GM12878 (cell line): Measurements from ENCODE around the gene NPTX1. TPM values are rescaled to one million over a fixed set of nuclear protein-coding genes. Genes with fewer than 3 reads are reported as not detected.
A peak's percentile ranks its signal among the peaks of the same experiment; 100 is the strongest.

Experiments used
- BACH1 ChIP-seq: fragments of 450-650 bp; IDR thresholded peaks from 2 replicates; pipeline ENCODE4 v1.6.1; 2017; ENCODE audit warnings: mild to moderate bottlenecking, borderline replicate concordance
- CBX3 ChIP-seq: fragments of 200-600 bp; sonication (generic); IDR thresholded peaks from 2 replicates; pipeline ENCODE4 v1.6.1; 2016; ENCODE audit warnings: low read depth, borderline replicate concordance
- GATAD2B ChIP-seq: fragments of 450-650 bp; conservative IDR thresholded peaks from 2 replicates; pipeline ENCODE4 v1.6.1; 2017; ENCODE audit warnings: low read depth, mild to moderate bottlenecking, moderate library complexity
- MXI1 ChIP-seq: fragments of 150-350 bp; IDR thresholded peaks from 2 replicates; pipeline ENCODE4 v1.6.1; 2011; ENCODE audit warnings: low read depth, mild to moderate bottlenecking, inconsistent platforms, low read length, improper control_type of control experiment
- MYB ChIP-seq: fragments of 150-350 bp; IDR thresholded peaks from 2 replicates; pipeline ENCODE4 v1.6.1; 2014; ENCODE audit warnings: mild to moderate bottlenecking, low read depth, low read length, borderline replicate concordance
- NBN ChIP-seq: fragments of 450-650 bp; IDR thresholded peaks from 2 replicates; pipeline ENCODE4 v1.6.1; 2016
- NFYB ChIP-seq: IDR thresholded peaks from 2 replicates; pipeline ENCODE4 v1.6.1; 2011; ENCODE audit warnings: low read depth, mild to moderate bottlenecking, low read length, improper control_type of control experiment, moderate library complexity; ENCODE audit not compliant: insufficient read depth
- NRF1 ChIP-seq: conservative IDR thresholded peaks from 2 replicates; pipeline ENCODE4 v1.6.1; 2011; ENCODE audit warnings: mild to moderate bottlenecking, low read depth, low read length, improper control_type of control experiment
- PML ChIP-seq: IDR thresholded peaks from 2 replicates; pipeline ENCODE4 v1.6.1; 2012; ENCODE audit warnings: low read length, inconsistent platforms
- SIN3A ChIP-seq: IDR thresholded peaks from 2 replicates; pipeline ENCODE4 v1.6.1; 2012; ENCODE audit warnings: low read depth, low read length, improper control_type of control experiment
- SREBF1 ChIP-seq: IDR thresholded peaks from 2 replicates; pipeline ENCODE4 v1.6.1; 2012; ENCODE audit warnings: mild to moderate bottlenecking, low read length
- SREBF2 ChIP-seq: IDR thresholded peaks from 2 replicates; pipeline ENCODE4 v1.6.1; 2012; ENCODE audit warnings: mild to moderate bottlenecking, low read length
- TCF7 ChIP-seq: IDR thresholded peaks from 2 replicates; pipeline ENCODE4 v1.6.1; 2014; ENCODE audit warnings: antibody characterized with exemption, borderline replicate concordance
- ZBED1 ChIP-seq: IDR thresholded peaks from 2 replicates; pipeline ENCODE4 v1.6.1; 2016; ENCODE audit warnings: borderline replicate concordance
- ZNF384 ChIP-seq: IDR thresholded peaks from 2 replicates; pipeline ENCODE4 v1.6.1; 2012; ENCODE audit warnings: low read depth, mild to moderate bottlenecking, low read length, improper control_type of control experiment, borderline replicate concordance
- ZZZ3 ChIP-seq: IDR thresholded peaks from 2 replicates; pipeline ENCODE4 v1.6.1; 2011; ENCODE audit warnings: low read depth; ENCODE audit not compliant: control insufficient read depth, insufficient read length
- polyA plus RNA-seq, 11 experiments: library from polyadenylated mRNA; depleted of rRNA in 4 of 11; unstranded in 6 of 11; stranded (reverse) in 5 of 11; fragments of >200 nt; fragmentation: Nextera tagmentation in 4 of 11; fragmentation: Illumina TruSeq in 1 of 11; extraction: Ambion mirVana in 4 of 11; extraction: Trizol in 1 of 11; gene quantifications; 1 replicate in 1 of 11; 2 replicates in 10 of 11; pipeline versions ENCODE4 v1.2.1 to v1.2.3, GENCODE V29; 2011 to 2016; ENCODE audit warnings: inconsistent platforms in 2 of 11, missing spikeins in 2 of 11, low read depth in 1 of 11
- total RNA-seq, 4 experiments: library from RNA; depleted of rRNA in 3 of 4; stranded (reverse); fragments of >200 nt in 3 of 4; fragmentation: Illumina TruSeq in 1 of 4; extraction: Trizol in 1 of 4; gene quantifications; 2 replicates each; pipeline versions ENCODE4 v1.2.1 to v1.2.3, GENCODE V29; 2013 to 2021
- TF ChIP-seq, protein P1 (sequence below): IDR thresholded peaks from 2 replicates; pipeline ENCODE4 v1.6.1; 2012; ENCODE audit warnings: low read length, inconsistent platforms
- TF ChIP-seq, protein P2 (sequence below), 3 experiments: IDR thresholded peaks in 2 of 3; conservative IDR thresholded peaks in 1 of 3; 2 replicates each; pipeline ENCODE4 v1.5.1; 2011; ENCODE audit warnings: low read depth in 3 of 3, low read length in 3 of 3, mild to moderate bottlenecking in 3 of 3, control low read depth in 2 of 3, moderate library complexity in 2 of 3, inconsistent platforms in 1 of 3, mixed read lengths in 1 of 3; ENCODE audit not compliant: control insufficient read depth in 2 of 3, insufficient read depth in 1 of 3; ENCODE audit errors: extremely low read depth in 1 of 3
- TF ChIP-seq, protein P3 (sequence below): fragments of 450-650 bp; IDR thresholded peaks from 2 replicates; pipeline ENCODE4 v1.6.1; 2016; ENCODE audit warnings: mild to moderate bottlenecking
- TF ChIP-seq, protein P4 (sequence below): fragments of 450-650 bp; IDR thresholded peaks from 2 replicates; pipeline ENCODE4 v1.6.1; 2018; ENCODE audit warnings: borderline replicate concordance, mild to moderate bottlenecking; ENCODE audit not compliant: partially characterized antibody

NPTX1 gene
- total and polyA plus RNA-seq, 10 of the 15 experiments (the other 5 are each of a cell fraction or from before 2014, with no cell fraction given), result not detected

DNA sequence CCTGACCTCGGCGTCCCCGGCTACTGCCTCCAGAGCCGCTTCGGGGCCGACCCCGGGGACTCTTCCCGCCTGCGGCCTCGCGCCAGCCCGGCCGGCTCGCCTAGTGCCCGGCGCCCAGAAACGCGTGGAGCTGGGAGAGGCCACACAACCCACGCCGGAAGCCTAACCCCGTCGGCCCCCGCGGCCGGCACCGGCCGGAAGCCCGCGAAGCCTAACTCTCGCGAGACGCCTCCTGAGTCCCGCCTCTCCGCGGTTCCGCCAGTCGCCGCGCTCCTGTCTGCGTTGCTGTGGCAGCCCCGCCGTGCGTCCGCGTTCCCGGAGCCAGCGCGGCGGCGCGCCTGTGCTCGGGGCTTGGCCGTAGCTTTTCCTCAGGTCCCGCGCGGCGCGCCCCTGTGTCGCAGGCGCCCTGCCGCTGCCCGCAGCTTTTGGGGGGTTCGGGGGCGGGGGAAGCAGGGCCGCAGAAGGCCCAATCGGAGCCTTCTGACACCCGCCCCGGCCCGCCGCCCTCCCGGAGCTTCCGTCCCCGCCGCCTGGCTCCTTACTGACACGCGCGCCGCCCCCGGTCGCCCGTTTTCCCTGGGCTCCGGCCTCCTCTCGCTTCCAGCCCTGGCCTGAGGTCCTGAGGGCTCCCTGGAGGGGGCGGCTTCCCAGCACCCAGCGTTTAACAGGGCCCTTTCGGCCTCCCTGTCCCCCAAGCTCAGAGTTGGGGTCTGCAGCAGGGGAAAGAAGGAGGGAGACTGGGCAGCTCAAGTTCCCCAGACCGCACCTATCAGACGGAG is 21.7 kb downstream of the NPTX1 start (continued):
- TF ChIP-seq, protein P1, sequence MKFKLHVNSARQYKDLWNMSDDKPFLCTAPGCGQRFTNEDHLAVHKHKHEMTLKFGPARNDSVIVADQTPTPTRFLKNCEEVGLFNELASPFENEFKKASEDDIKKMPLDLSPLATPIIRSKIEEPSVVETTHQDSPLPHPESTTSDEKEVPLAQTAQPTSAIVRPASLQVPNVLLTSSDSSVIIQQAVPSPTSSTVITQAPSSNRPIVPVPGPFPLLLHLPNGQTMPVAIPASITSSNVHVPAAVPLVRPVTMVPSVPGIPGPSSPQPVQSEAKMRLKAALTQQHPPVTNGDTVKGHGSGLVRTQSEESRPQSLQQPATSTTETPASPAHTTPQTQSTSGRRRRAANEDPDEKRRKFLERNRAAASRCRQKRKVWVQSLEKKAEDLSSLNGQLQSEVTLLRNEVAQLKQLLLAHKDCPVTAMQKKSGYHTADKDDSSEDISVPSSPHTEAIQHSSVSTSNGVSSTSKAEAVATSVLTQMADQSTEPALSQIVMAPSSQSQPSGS, result no peak
- TF ChIP-seq ZBED1 (no peak), GATAD2B (peak; percentile 68), ZZZ3 (no peak), BACH1 (peak; percentile 75; the same call in 1 of the 2 replicates), SIN3A (peak; percentile 41), MXI1 (peak; percentile 95), TCF7 (no peak), MYB (no peak), ZNF384 (no peak), NRF1 (no peak), CBX3 (no peak), PML (peak; percentile 85; the same call in 1 of the 2 replicates), SREBF1 (no peak), SREBF2 (no peak), NBN (peak; percentile 55), NFYB (peak; percentile 8; the same call in 1 of the 2 replicates)
- TF ChIP-seq, protein P2, sequence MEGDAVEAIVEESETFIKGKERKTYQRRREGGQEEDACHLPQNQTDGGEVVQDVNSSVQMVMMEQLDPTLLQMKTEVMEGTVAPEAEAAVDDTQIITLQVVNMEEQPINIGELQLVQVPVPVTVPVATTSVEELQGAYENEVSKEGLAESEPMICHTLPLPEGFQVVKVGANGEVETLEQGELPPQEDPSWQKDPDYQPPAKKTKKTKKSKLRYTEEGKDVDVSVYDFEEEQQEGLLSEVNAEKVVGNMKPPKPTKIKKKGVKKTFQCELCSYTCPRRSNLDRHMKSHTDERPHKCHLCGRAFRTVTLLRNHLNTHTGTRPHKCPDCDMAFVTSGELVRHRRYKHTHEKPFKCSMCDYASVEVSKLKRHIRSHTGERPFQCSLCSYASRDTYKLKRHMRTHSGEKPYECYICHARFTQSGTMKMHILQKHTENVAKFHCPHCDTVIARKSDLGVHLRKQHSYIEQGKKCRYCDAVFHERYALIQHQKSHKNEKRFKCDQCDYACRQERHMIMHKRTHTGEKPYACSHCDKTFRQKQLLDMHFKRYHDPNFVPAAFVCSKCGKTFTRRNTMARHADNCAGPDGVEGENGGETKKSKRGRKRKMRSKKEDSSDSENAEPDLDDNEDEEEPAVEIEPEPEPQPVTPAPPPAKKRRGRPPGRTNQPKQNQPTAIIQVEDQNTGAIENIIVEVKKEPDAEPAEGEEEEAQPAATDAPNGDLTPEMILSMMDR (IDR thresholded peaks at IDR 0.05 in 2 of 3, conservative IDR thresholded peaks at IDR 0.05 in 1 of 3; ENCODE audit: control insufficient read depth in 2 of 3, extremely low read depth in 1 of 3, insufficient read depth in 1 of 3, low read depth in 3 of 3, low read length in 3 of 3), result no peak
- TF ChIP-seq, protein P3, sequence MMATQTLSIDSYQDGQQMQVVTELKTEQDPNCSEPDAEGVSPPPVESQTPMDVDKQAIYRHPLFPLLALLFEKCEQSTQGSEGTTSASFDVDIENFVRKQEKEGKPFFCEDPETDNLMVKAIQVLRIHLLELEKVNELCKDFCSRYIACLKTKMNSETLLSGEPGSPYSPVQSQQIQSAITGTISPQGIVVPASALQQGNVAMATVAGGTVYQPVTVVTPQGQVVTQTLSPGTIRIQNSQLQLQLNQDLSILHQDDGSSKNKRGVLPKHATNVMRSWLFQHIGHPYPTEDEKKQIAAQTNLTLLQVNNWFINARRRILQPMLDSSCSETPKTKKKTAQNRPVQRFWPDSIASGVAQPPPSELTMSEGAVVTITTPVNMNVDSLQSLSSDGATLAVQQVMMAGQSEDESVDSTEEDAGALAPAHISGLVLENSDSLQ, result peak; percentile 70
- TF ChIP-seq, protein P4, sequence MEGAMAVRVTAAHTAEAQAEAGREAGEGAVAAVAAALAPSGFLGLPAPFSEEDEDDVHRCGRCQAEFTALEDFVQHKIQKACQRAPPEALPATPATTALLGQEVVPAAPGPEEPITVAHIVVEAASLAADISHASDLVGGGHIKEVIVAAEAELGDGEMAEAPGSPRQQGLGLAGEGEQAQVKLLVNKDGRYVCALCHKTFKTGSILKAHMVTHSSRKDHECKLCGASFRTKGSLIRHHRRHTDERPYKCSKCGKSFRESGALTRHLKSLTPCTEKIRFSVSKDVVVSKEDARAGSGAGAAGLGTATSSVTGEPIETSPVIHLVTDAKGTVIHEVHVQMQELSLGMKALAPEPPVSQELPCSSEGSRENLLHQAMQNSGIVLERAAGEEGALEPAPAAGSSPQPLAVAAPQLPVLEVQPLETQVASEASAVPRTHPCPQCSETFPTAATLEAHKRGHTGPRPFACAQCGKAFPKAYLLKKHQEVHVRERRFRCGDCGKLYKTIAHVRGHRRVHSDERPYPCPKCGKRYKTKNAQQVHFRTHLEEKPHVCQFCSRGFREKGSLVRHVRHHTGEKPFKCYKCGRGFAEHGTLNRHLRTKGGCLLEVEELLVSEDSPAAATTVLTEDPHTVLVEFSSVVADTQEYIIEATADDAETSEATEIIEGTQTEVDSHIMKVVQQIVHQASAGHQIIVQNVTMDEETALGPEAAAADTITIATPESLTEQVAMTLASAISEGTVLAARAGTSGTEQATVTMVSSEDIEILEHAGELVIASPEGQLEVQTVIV, result no peak
